H9 (cell line): ENCODE measurements around the gene RND1. TPM values are rescaled to one million over a fixed set of nuclear protein-coding genes. Genes with fewer than 3 reads are reported as not detected.

Source experiments
- DNase-seq: peaks from one replicate; pipeline ENCODE4 v3.0.0-alpha.2; 2017
- H2AFZ ChIP-seq: one replicate; pipeline ENCODE4 v1.6.1; 2013; ENCODE audit warnings: mild to moderate bottlenecking, low read length, control low read depth, moderate library complexity
- H2AK5ac ChIP-seq: 2 replicates; pipeline ENCODE4 v1.6.1; 2013; ENCODE audit warnings: low read length, control low read depth, mixed read lengths; ENCODE audit not compliant: insufficient read length
- H2BK120ac ChIP-seq: one replicate; pipeline ENCODE4 v1.6.1; 2013; ENCODE audit warnings: low read depth, mild to moderate bottlenecking, low read length, control low read depth, inconsistent platforms; ENCODE audit not compliant: poor library complexity, severe bottlenecking
- H2BK12ac ChIP-seq: 2 replicates; pipeline ENCODE4 v1.6.1; 2013; ENCODE audit warnings: low read length, control low read depth, mixed read lengths, low read depth; ENCODE audit not compliant: insufficient read length
- H2BK15ac ChIP-seq: 2 replicates; pipeline ENCODE4 v1.6.1; 2013; ENCODE audit warnings: low read depth, low read length, control low read depth
- H2BK20ac ChIP-seq: one replicate; pipeline ENCODE4 v1.6.1; 2013; ENCODE audit warnings: low read depth, mild to moderate bottlenecking, low read length, control low read depth, inconsistent platforms; ENCODE audit not compliant: poor library complexity, severe bottlenecking
- H2BK5ac ChIP-seq: 2 replicates; pipeline ENCODE4 v1.6.1; 2013; ENCODE audit warnings: low read length, control low read depth, mixed read lengths; ENCODE audit not compliant: insufficient read length
- H3K14ac ChIP-seq: 2 replicates; pipeline ENCODE4 v1.6.1; 2013; ENCODE audit warnings: low read length, control low read depth; ENCODE audit not compliant: insufficient read depth
- H3K18ac ChIP-seq: 2 replicates; pipeline ENCODE4 v1.6.1; 2013; ENCODE audit warnings: low read depth, mild to moderate bottlenecking, mixed read lengths, low read length, control low read depth; ENCODE audit not compliant: insufficient read length
- H3K23ac ChIP-seq: 2 replicates; pipeline ENCODE4 v1.6.1; 2013; ENCODE audit warnings: low read length, control low read depth, mixed read lengths, low read depth; ENCODE audit not compliant: insufficient read length
- H3K23me2 ChIP-seq: 2 replicates; pipeline ENCODE4 v1.6.1; 2013; ENCODE audit warnings: low read depth, mild to moderate bottlenecking, mixed read lengths, low read length, control low read depth; ENCODE audit not compliant: insufficient read length, poor library complexity, severe bottlenecking
- H3K27ac ChIP-seq: 2 replicates; pipeline ENCODE4 v1.5.1; 2013; ENCODE audit warnings: low read length, control low read depth, mixed read lengths, low read depth; ENCODE audit not compliant: insufficient read length
- H3K27me3 ChIP-seq: 2 replicates; pipeline ENCODE4 v1.6.1; 2013; ENCODE audit warnings: low read length, control low read depth, inconsistent platforms; ENCODE audit not compliant: insufficient read depth
- H3K4ac ChIP-seq: 2 replicates; pipeline ENCODE4 v1.6.1; 2013; ENCODE audit warnings: low read depth, mild to moderate bottlenecking, control low read depth, inconsistent platforms, low read length, moderate library complexity
- H3K4me1 ChIP-seq: 2 replicates; pipeline ENCODE4 v1.6.1; 2013; ENCODE audit warnings: low read length, control low read depth, inconsistent platforms; ENCODE audit not compliant: insufficient read depth
- H3K4me2 ChIP-seq: 2 replicates; pipeline ENCODE4 v1.6.1; 2013; ENCODE audit warnings: low read length, control low read depth, mixed read lengths; ENCODE audit not compliant: insufficient read length, insufficient read depth
- H3K56ac ChIP-seq: 2 replicates; pipeline ENCODE4 v1.6.1; 2013; ENCODE audit warnings: low read depth, mild to moderate bottlenecking, mixed read lengths, low read length, control low read depth; ENCODE audit not compliant: insufficient read length
- H3K79me1 ChIP-seq: 2 replicates; pipeline ENCODE4 v1.6.1; 2013; ENCODE audit warnings: low read depth, mild to moderate bottlenecking, moderate library complexity, low read length, control low read depth, inconsistent platforms; ENCODE audit not compliant: insufficient read depth, poor library complexity, severe bottlenecking
- H3K79me2 ChIP-seq: 2 replicates; pipeline ENCODE4 v1.6.1; 2013; ENCODE audit warnings: low read length, control low read depth, inconsistent platforms; ENCODE audit not compliant: insufficient read depth
- H3K9ac ChIP-seq: 2 replicates; pipeline ENCODE4 v1.6.1; 2013; ENCODE audit warnings: low read length, control low read depth, mixed read lengths; ENCODE audit not compliant: insufficient read length; ENCODE audit errors: extremely low read depth
- H3K9me3 ChIP-seq: one replicate; pipeline ENCODE4 v1.6.1; 2013; ENCODE audit warnings: low read depth, low read length, inconsistent platforms; ENCODE audit not compliant: control insufficient read depth
- H3T11ph ChIP-seq: one replicate; pipeline ENCODE4 v1.6.1; 2013; ENCODE audit warnings: mild to moderate bottlenecking, low read length, control low read depth, inconsistent platforms
- H4K20me1 ChIP-seq: one replicate; pipeline ENCODE4 v1.6.1; 2013; ENCODE audit not compliant: control insufficient read depth, insufficient read length, insufficient read depth
- H4K5ac ChIP-seq: 2 replicates; pipeline ENCODE4 v1.6.1; 2013; ENCODE audit warnings: low read depth, mild to moderate bottlenecking, mixed read lengths, low read length, control low read depth; ENCODE audit not compliant: insufficient read length
- H4K8ac ChIP-seq: replicated peaks from 2 replicates; pipeline ENCODE4 v1.6.1; 2013; ENCODE audit warnings: low read length, control low read depth, mixed read lengths, low read depth; ENCODE audit not compliant: insufficient read length
- H4K91ac ChIP-seq: 2 replicates; pipeline ENCODE4 v1.6.1; 2013; ENCODE audit warnings: low read depth, mild to moderate bottlenecking, moderate library complexity, mixed read lengths, low read length, control low read depth; ENCODE audit not compliant: insufficient read length
- H3K27ac Mint-ChIP-seq, 3 experiments: 2 replicates in 2 of 3; 3 replicates in 1 of 3; pipeline ENCODE4 v1.8.0; 2020 to 2021; ENCODE audit warnings: mixed read lengths in 3 of 3, mild to moderate bottlenecking in 1 of 3, moderate library complexity in 1 of 3
- H3K27me3 Mint-ChIP-seq: 2 replicates; pipeline ENCODE4 v1.8.0; 2021; ENCODE audit warnings: low read depth, mild to moderate bottlenecking, moderate library complexity, mixed read lengths
- H3K36me3 Mint-ChIP-seq, 3 experiments: 2 replicates in 2 of 3; 3 replicates in 1 of 3; pipeline ENCODE4 v1.8.0; 2020 to 2021; ENCODE audit warnings: low read depth in 3 of 3, mixed read lengths in 3 of 3; ENCODE audit not compliant: insufficient read depth in 1 of 3
- H3K4me1 Mint-ChIP-seq, 2 experiments: 2 replicates each; pipeline ENCODE4 v1.8.0; 2020; ENCODE audit warnings: mixed read lengths in 2 of 2
- H3K4me3 Mint-ChIP-seq, 2 experiments: 2 replicates in 1 of 2; 3 replicates in 1 of 2; pipeline ENCODE4 v1.8.0; 2020 to 2021; ENCODE audit warnings: mild to moderate bottlenecking in 2 of 2, mixed read lengths in 2 of 2, moderate library complexity in 1 of 2
- H3K9me3 Mint-ChIP-seq, 2 experiments: 2 replicates in 1 of 2; 3 replicates in 1 of 2; pipeline ENCODE4 v1.8.0; 2020; ENCODE audit warnings: mild to moderate bottlenecking in 2 of 2, mixed read lengths in 2 of 2, moderate library complexity in 1 of 2
- WGBS: extraction: QIAGEN DNeasy Blood & Tissue Kit; methylation state at CpG from one replicate; pipeline ENCODE4 v1.1.7; 2013; ENCODE audit warnings: missing lambda C conversion rate, low lambda C conversion rate, mixed read lengths; ENCODE audit not compliant: insufficient read length; ENCODE audit errors: extremely low coverage; 5-methylcytosine and 5-hydroxymethylcytosine counted together
- total RNA-seq: library from RNA; stranded (reverse); gene quantifications from 2 replicates; pipeline ENCODE4 v1.2.1, GENCODE V29; 2021
- TF ChIP-seq, protein P1 (sequence below): fragments of 200-600 bp; sonication (generic); conservative IDR thresholded peaks from 3 replicates; pipeline ENCODE4 v1.8.0; 2021; ENCODE audit warnings: antibody characterized with exemption, mild to moderate bottlenecking

RND1 gene
- total RNA-seq, 1 experiment from 2014 or later, result 9.7 TPM

- H3K4me2 ChIP-seq, result no peak overlapping the region
- H2BK5ac ChIP-seq, result no peak overlapping the region
- H4K20me1 ChIP-seq, result no peaks in the 10 kb centered on the region
- no peaks in the 10 kb centered on the region for H3K79me1 ChIP-seq
- H3K27ac ChIP-seq, result no peak overlapping the region
- H2BK120ac ChIP-seq, result no peak overlapping the region
- H3K23me2 ChIP-seq, result no peaks in the 10 kb centered on the region
- no peak overlapping the region for H2BK20ac ChIP-seq
- Mint-ChIP-seq H3K27ac (no peak overlapping the region), H3K9me3 (no peaks in the 10 kb centered on the region; a peak in 1 of 5 replicates), H3K27me3 (peaks cover 27% of the 10 kb centered on the region), H3K4me3 (no peak overlapping the region), H3K36me3 (no peaks in the 10 kb centered on the region), H3K4me1 (0 out of 4 replicates have a peak, but pooled peaks cover 0 to 4% of the 10 kb centered on the region in 2 experiments)
- H4K8ac ChIP-seq, result no peak overlapping the region
- no peak overlapping the region for H4K5ac ChIP-seq
- no peaks in the 10 kb centered on the region for H3K4me1 ChIP-seq
- no peak overlapping the region for H3K4ac ChIP-seq
- no peak overlapping the region for H3K14ac ChIP-seq
- H3K56ac ChIP-seq, result no peak overlapping the region
- H2AFZ ChIP-seq, result no peak overlapping the region
- no peaks in the 10 kb centered on the region for H3K27me3 ChIP-seq
- H3K79me2 ChIP-seq, result no peaks in the 10 kb centered on the region
- H3T11ph ChIP-seq, result no peak overlapping the region
- TF ChIP-seq, protein P1, sequence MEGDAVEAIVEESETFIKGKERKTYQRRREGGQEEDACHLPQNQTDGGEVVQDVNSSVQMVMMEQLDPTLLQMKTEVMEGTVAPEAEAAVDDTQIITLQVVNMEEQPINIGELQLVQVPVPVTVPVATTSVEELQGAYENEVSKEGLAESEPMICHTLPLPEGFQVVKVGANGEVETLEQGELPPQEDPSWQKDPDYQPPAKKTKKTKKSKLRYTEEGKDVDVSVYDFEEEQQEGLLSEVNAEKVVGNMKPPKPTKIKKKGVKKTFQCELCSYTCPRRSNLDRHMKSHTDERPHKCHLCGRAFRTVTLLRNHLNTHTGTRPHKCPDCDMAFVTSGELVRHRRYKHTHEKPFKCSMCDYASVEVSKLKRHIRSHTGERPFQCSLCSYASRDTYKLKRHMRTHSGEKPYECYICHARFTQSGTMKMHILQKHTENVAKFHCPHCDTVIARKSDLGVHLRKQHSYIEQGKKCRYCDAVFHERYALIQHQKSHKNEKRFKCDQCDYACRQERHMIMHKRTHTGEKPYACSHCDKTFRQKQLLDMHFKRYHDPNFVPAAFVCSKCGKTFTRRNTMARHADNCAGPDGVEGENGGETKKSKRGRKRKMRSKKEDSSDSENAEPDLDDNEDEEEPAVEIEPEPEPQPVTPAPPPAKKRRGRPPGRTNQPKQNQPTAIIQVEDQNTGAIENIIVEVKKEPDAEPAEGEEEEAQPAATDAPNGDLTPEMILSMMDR, result no peak
- no peak overlapping the region for H4K91ac ChIP-seq
- DNase-seq, result no peak
- no peak overlapping the region for H3K23ac ChIP-seq
- H3K18ac ChIP-seq, result no peak overlapping the region
- no peak overlapping the region for H2BK12ac ChIP-seq
- no peak overlapping the region for H2BK15ac ChIP-seq
- WGBS, result no CpG with 5 or more reads among the region's 20 CpGs
- H3K9ac ChIP-seq, result no peak overlapping the region
- no peak overlapping the region for H2AK5ac ChIP-seq
- no peaks in the 10 kb centered on the region for H3K9me3 ChIP-seq
These were observed 37.8 kb upstream of the RND1 start for GRCh38 chr12:48903363-48903981.
